ENCODE data around the gene TNFRSF21. TPM values are rescaled to one million over a fixed set of nuclear protein-coding genes. Genes with fewer than 3 reads are reported as not detected.

TNFRSF21 gene
- total RNA-seq, 1 experiment from 2014 or later: 47.3 TPM

GRCh38 chr6:47206626-47207025 is 103.1 kb downstream of the TNFRSF21 start:
- H3K27me3 Mint-ChIP-seq (ENCODE audit: low read depth): no peaks in the 10 kb centered on the region
- ChIA-PET POLR2A (no interaction called here), CTCF (interaction anchor here (1.6 kb wide), 1 partner anchor 109 kb away, joined by 3 read pairs; no protein-coding TSS in a partner anchor)
- no peaks in the 10 kb centered on the region for H3K36me3 Mint-ChIP-seq
- H3K4me1 Mint-ChIP-seq: no peaks in the 10 kb centered on the region
- DNase-seq (ENCODE audit: low spot score): no peak
- no peak overlapping the region for H3K4me3 Mint-ChIP-seq
- TF ChIP-seq FOXJ3 (CRISPR knock-in tag; IDR thresholded peaks at IDR 0.05; ENCODE audit: borderline replicate concordance) (no peak), NR3C1 (CRISPR knock-in tag; conservative IDR thresholded peaks at IDR 0.05; ENCODE audit: low read depth) (no peak), ZSCAN18 (CRISPR knock-in tag; IDR thresholded peaks at IDR 0.05) (no peak), TP53 (CRISPR knock-in tag; IDR thresholded peaks at IDR 0.05) (no peak), KAT7 (CRISPR knock-in tag; IDR thresholded peaks at IDR 0.05; ENCODE audit: borderline replicate concordance) (no peak), PRRX2 (CRISPR knock-in tag; IDR thresholded peaks at IDR 0.05) (no peak), GABPB1 (CRISPR knock-in tag; IDR thresholded peaks at IDR 0.05) (no peak), SOX15 (CRISPR knock-in tag; IDR thresholded peaks at IDR 0.05) (no peak), JAZF1 (CRISPR knock-in tag; IDR thresholded peaks at IDR 0.05) (no peak), USF2 (CRISPR knock-in tag; IDR thresholded peaks at IDR 0.05) (no peak)
- ATAC-seq: no peak
- H3K27ac Mint-ChIP-seq: no peak overlapping the region
- H3K9me3 Mint-ChIP-seq: peaks cover 4% of the 10 kb centered on the region

- Mint-ChIP-seq H3K27ac (no peak overlapping the region), H3K36me3 (no peaks in the 10 kb centered on the region), H3K9me3 (no peaks in the 10 kb centered on the region), H3K4me1 (no peaks in the 10 kb centered on the region), H3K27me3 (ENCODE audit: low read depth) (no peaks in the 10 kb centered on the region; the same call in 1 of the 2 replicates), H3K4me3 (no peak overlapping the region)
- ChIA-PET POLR2A (no interaction called here), CTCF (interaction anchor here (1.5 kb wide), 1 partner anchor 8 kb away, joined by 3 read pairs; no protein-coding TSS in a partner anchor)
- DNase-seq (ENCODE audit: low spot score) (no peak), ATAC-seq (no peak)
- TF ChIP-seq ZNF232 (CRISPR knock-in tag; IDR thresholded peaks at IDR 0.05): no peak
Observed at GRCh38 chr6:47203938-47204611, 105.6 kb downstream of the TNFRSF21 start.

- ChIA-PET CTCF (interaction anchor here (0.6 to 1.5 kb wide), 2 partner anchors 8 to 1543 kb away, joined by 3 read pairs; no protein-coding TSS in a partner anchor), POLR2A (no interaction called here)
- no peaks in the 10 kb centered on the region for H3K36me3 Mint-ChIP-seq
- no peaks in the 10 kb centered on the region for H3K4me1 Mint-ChIP-seq
- H3K27me3 Mint-ChIP-seq (ENCODE audit: low read depth): no peaks in the 10 kb centered on the region; the same call in 1 of the 2 replicates
- no peaks in the 10 kb centered on the region for H3K9me3 Mint-ChIP-seq
- no peak overlapping the region for H3K4me3 Mint-ChIP-seq
- H3K27ac Mint-ChIP-seq: no peak overlapping the region
- DNase-seq (ENCODE audit: low spot score): no peak
- ATAC-seq: no peak
- TF ChIP-seq CDX4 (CRISPR knock-in tag; IDR thresholded peaks at IDR 0.05; ENCODE audit: borderline replicate concordance) (no peak), E2F4 (CRISPR knock-in tag; IDR thresholded peaks at IDR 0.05; ENCODE audit: borderline replicate concordance, low read depth) (no peak), SMAD3 (CRISPR knock-in tag; IDR thresholded peaks at IDR 0.05; ENCODE audit: borderline replicate concordance) (no peak), ATF1 (CRISPR knock-in tag; IDR thresholded peaks at IDR 0.05) (no peak)
Observed at GRCh38 chr6:47203266-47203937, 106.3 kb downstream of the TNFRSF21 start.

All from WTC11 (cell line).